ENCODE measurements around the gene MYO18B. TPM values are rescaled to one million over a fixed set of nuclear protein-coding genes. Genes with fewer than 3 reads are reported as not detected.

Gene MYO18B
- total and polyA plus RNA-seq, 2 donors from 2014 or later, result 0.19 to 0.41 TPM

- DNase-seq, result no peak
- Histone ChIP-seq H3K27me3 (ENCODE audit: control insufficient read depth, insufficient read depth, low read length) (no peaks in the 10 kb centered on the region), H3K4me3 (ENCODE audit: low read length in 3 of 3) (no peak overlapping the region), H3K27ac (ENCODE audit: low read depth in 2 of 2, low read length in 2 of 2) (no peak overlapping the region), H3K9me3 (ENCODE audit: control insufficient read depth in 2 of 3, insufficient read depth in 1 of 3, low read length in 3 of 3) (peaks cover 0 to 14% (median 0%) of the 10 kb centered on the region in 3 donors), H3K9ac (ENCODE audit: low read length in 3 of 3) (no peak overlapping the region), H3K36me3 (ENCODE audit: control insufficient read depth in 2 of 3, insufficient read depth in 3 of 3, low read length in 3 of 3) (no peaks in the 10 kb centered on the region), H3K4me1 (ENCODE audit: control insufficient read depth in 2 of 3, insufficient read depth in 2 of 3, low read depth in 1 of 3, low read length in 3 of 3) (no peaks in the 10 kb centered on the region)
- FAIRE-seq, result no peak
- intact Hi-C loops (cut with DNase I), result loop anchor here (10.0 kb wide), 1 partner anchor 63 kb away; no protein-coding TSS in a partner anchor
- no peak for TF ChIP-seq CTCF (IDR thresholded peaks at IDR 0.05; ENCODE audit: borderline replicate concordance, extremely low read depth, insufficient read depth)
These were observed 289.7 kb downstream of the MYO18B start for GRCh38 chr22:26031641-26032040.

GRCh38 chr22:26033071-26033470, 291.1 kb downstream of the MYO18B start:
- H3K9me3 ChIP-seq (ENCODE audit: control insufficient read depth in 2 of 3, insufficient read depth in 1 of 3, low read length in 3 of 3), result peaks cover 0 to 14% (median 0%) of the 10 kb centered on the region in 3 donors
- no peaks in the 10 kb centered on the region for H3K27me3 ChIP-seq (ENCODE audit: control insufficient read depth, insufficient read depth, low read length)
- TF ChIP-seq CTCF (IDR thresholded peaks at IDR 0.05; ENCODE audit: borderline replicate concordance, extremely low read depth, insufficient read depth), result no peak
- H3K27ac ChIP-seq (ENCODE audit: low read depth in 2 of 2, low read length in 2 of 2), result no peak overlapping the region
- no peaks in the 10 kb centered on the region for H3K4me1 ChIP-seq (ENCODE audit: control insufficient read depth in 2 of 3, insufficient read depth in 2 of 3, low read depth in 1 of 3, low read length in 3 of 3)
- DNase-seq, result no peak
- no peaks in the 10 kb centered on the region for H3K36me3 ChIP-seq (ENCODE audit: control insufficient read depth in 2 of 3, insufficient read depth in 3 of 3, low read length in 3 of 3)
- no peak overlapping the region for H3K4me3 ChIP-seq (ENCODE audit: low read length in 3 of 3)
- H3K9ac ChIP-seq (ENCODE audit: low read length in 3 of 3), result no peak overlapping the region
- no peak for FAIRE-seq
- intact Hi-C loops (cut with DNase I), result loop anchor here (10.0 kb wide), 1 partner anchor 62 kb away; no protein-coding TSS in a partner anchor

GRCh38 chr22:26033586-26033985, 291.6 kb downstream of the MYO18B start:
- no peaks in the 10 kb centered on the region for H3K4me1 ChIP-seq (ENCODE audit: control insufficient read depth in 2 of 3, insufficient read depth in 2 of 3, low read depth in 1 of 3, low read length in 3 of 3)
- FAIRE-seq (no peak), DNase-seq (no peak)
- intact Hi-C loops (cut with DNase I), result loop anchor here (10.0 kb wide), 1 partner anchor 61 kb away; no protein-coding TSS in a partner anchor
- H3K4me3 ChIP-seq (ENCODE audit: low read length in 3 of 3), result no peak overlapping the region
- no peak for TF ChIP-seq CTCF (IDR thresholded peaks at IDR 0.05; ENCODE audit: borderline replicate concordance, extremely low read depth, insufficient read depth)
- no peaks in the 10 kb centered on the region for H3K36me3 ChIP-seq (ENCODE audit: control insufficient read depth in 2 of 3, insufficient read depth in 3 of 3, low read length in 3 of 3)
- no peaks in the 10 kb centered on the region for H3K27me3 ChIP-seq (ENCODE audit: control insufficient read depth, insufficient read depth, low read length)
- peaks cover 0 to 14% (median 0%) of the 10 kb centered on the region in 3 donors for H3K9me3 ChIP-seq (ENCODE audit: control insufficient read depth in 2 of 3, insufficient read depth in 1 of 3, low read length in 3 of 3)
- H3K27ac ChIP-seq (ENCODE audit: low read depth in 2 of 2, low read length in 2 of 2), result no peak overlapping the region
- H3K9ac ChIP-seq (ENCODE audit: low read length in 3 of 3), result no peak overlapping the region

- Histone ChIP-seq H3K4me1 (ENCODE audit: control insufficient read depth in 2 of 3, insufficient read depth in 2 of 3, low read depth in 1 of 3, low read length in 3 of 3) (no peaks in the 10 kb centered on the region), H3K27me3 (ENCODE audit: control insufficient read depth, insufficient read depth, low read length) (no peaks in the 10 kb centered on the region), H3K27ac (ENCODE audit: low read depth in 2 of 2, low read length in 2 of 2) (no peak overlapping the region), H3K9ac (ENCODE audit: low read length in 3 of 3) (no peak overlapping the region), H3K9me3 (ENCODE audit: control insufficient read depth in 2 of 3, insufficient read depth in 1 of 3, low read length in 3 of 3) (peaks cover 0 to 14% (median 0%) of the 10 kb centered on the region in 3 donors), H3K4me3 (ENCODE audit: low read length in 3 of 3) (no peak overlapping the region), H3K36me3 (ENCODE audit: control insufficient read depth in 2 of 3, insufficient read depth in 3 of 3, low read length in 3 of 3) (no peaks in the 10 kb centered on the region)
- intact Hi-C loops (cut with DNase I), result loop anchor here (10.0 kb wide), 1 partner anchor 59 kb away; no protein-coding TSS in a partner anchor
- FAIRE-seq, result no peak
- no peak for TF ChIP-seq CTCF (IDR thresholded peaks at IDR 0.05; ENCODE audit: borderline replicate concordance, extremely low read depth, insufficient read depth)
- DNase-seq, result no peak
These were observed 293.5 kb downstream of the MYO18B start for GRCh38 chr22:26035523-26035922.
